ENCODE measurements around the gene C1orf167. TPM values are rescaled to one million over a fixed set of nuclear protein-coding genes. Genes with fewer than 3 reads are reported as not detected.

The C1orf167 gene
- total and polyA plus RNA-seq, 9 donors = 3.1 to 24.9 (median 12.8) TPM

- no peaks in the 10 kb centered on the region for H3K4me1 ChIP-seq (ENCODE audit: control insufficient read depth, insufficient read depth, low read length)
- peaks cover 37% of the 10 kb centered on the region for H3K36me3 ChIP-seq (ENCODE audit: control insufficient read depth, insufficient read depth, low read length)
- DNase-seq = no peak
- H3K9me3 ChIP-seq (replicated peaks; ENCODE audit: control insufficient read depth, low read depth, low read length) = no peaks in the 10 kb centered on the region
- WGBS (ENCODE audit: insufficient coverage) = 81% methylated on average over 19 of the region's 20 CpGs
- no peak overlapping the region for H3K27ac ChIP-seq (ENCODE audit: low read length)
- H3K4me3 ChIP-seq (ENCODE audit: low read length) = no peak overlapping the region
- H3K27me3 ChIP-seq (ENCODE audit: control insufficient read depth, insufficient read depth, low read length) = no peaks in the 10 kb centered on the region
These were observed 15.1 kb upstream of the C1orf167 start for GRCh38 chr1:11746795-11747487.

GRCh38 chr1:11748294-11749202, 13.4 kb upstream of the C1orf167 start:
- DNase-seq = no peak
- Histone ChIP-seq H3K4me1 (ENCODE audit: control insufficient read depth, insufficient read depth, low read length) (no peaks in the 10 kb centered on the region), H3K36me3 (ENCODE audit: control insufficient read depth, insufficient read depth, low read length) (peaks cover 37% of the 10 kb centered on the region), H3K4me3 (ENCODE audit: low read length) (no peak overlapping the region), H3K27me3 (ENCODE audit: control insufficient read depth, insufficient read depth, low read length) (no peaks in the 10 kb centered on the region), H3K9me3 (replicated peaks; ENCODE audit: control insufficient read depth, low read depth, low read length) (no peaks in the 10 kb centered on the region), H3K27ac (ENCODE audit: low read length) (no peak overlapping the region)
- WGBS (ENCODE audit: insufficient coverage) = 92% methylated on average over 23 of the region's 27 CpGs

- Histone ChIP-seq H3K9me3 (replicated peaks; ENCODE audit: control insufficient read depth, low read depth, low read length) (no peaks in the 10 kb centered on the region), H3K36me3 (ENCODE audit: control insufficient read depth, insufficient read depth, low read length) (peaks cover 37% of the 10 kb centered on the region), H3K27ac (ENCODE audit: low read length) (no peak overlapping the region), H3K27me3 (ENCODE audit: control insufficient read depth, insufficient read depth, low read length) (no peaks in the 10 kb centered on the region), H3K4me1 (ENCODE audit: control insufficient read depth, insufficient read depth, low read length) (no peaks in the 10 kb centered on the region), H3K4me3 (ENCODE audit: low read length) (no peak overlapping the region)
- no peak for DNase-seq
- 65% methylated on average over 8 of the region's 9 CpGs for WGBS (ENCODE audit: insufficient coverage)
These were observed 12.7 kb upstream of the C1orf167 start for GRCh38 chr1:11749203-11749689.

- H3K4me3 ChIP-seq (ENCODE audit: low read length) = no peak overlapping the region
- H3K9me3 ChIP-seq (replicated peaks; ENCODE audit: control insufficient read depth, low read depth, low read length) = no peaks in the 10 kb centered on the region
- peaks cover 35% of the 10 kb centered on the region for H3K36me3 ChIP-seq (ENCODE audit: control insufficient read depth, insufficient read depth, low read length)
- 95% methylated on average over 13 of the region's 15 CpGs for WGBS (ENCODE audit: insufficient coverage)
- H3K27me3 ChIP-seq (ENCODE audit: control insufficient read depth, insufficient read depth, low read length) = no peaks in the 10 kb centered on the region
- DNase-seq = no peak
- no peaks in the 10 kb centered on the region for H3K4me1 ChIP-seq (ENCODE audit: control insufficient read depth, insufficient read depth, low read length)
- no peak overlapping the region for H3K27ac ChIP-seq (ENCODE audit: low read length)
These were observed 12.0 kb upstream of the C1orf167 start for GRCh38 chr1:11749996-11750395.

- Histone ChIP-seq H3K4me3 (ENCODE audit: low read length) (no peak overlapping the region), H3K36me3 (ENCODE audit: control insufficient read depth, insufficient read depth, low read length) (peaks cover 31% of the 10 kb centered on the region), H3K27ac (ENCODE audit: low read length) (no peak overlapping the region), H3K9me3 (replicated peaks; ENCODE audit: control insufficient read depth, low read depth, low read length) (no peaks in the 10 kb centered on the region), H3K27me3 (ENCODE audit: control insufficient read depth, insufficient read depth, low read length) (no peaks in the 10 kb centered on the region), H3K4me1 (ENCODE audit: control insufficient read depth, insufficient read depth, low read length) (no peaks in the 10 kb centered on the region)
- DNase-seq = no peak
- 76% methylated on average over 6 of the region's 9 CpGs for WGBS (ENCODE audit: insufficient coverage)
These were observed 10.9 kb upstream of the C1orf167 start for GRCh38 chr1:11751087-11751486.

GRCh38 chr1:11752359-11753088, 9.5 kb upstream of the C1orf167 start:
- Histone ChIP-seq H3K27me3 (ENCODE audit: control insufficient read depth, insufficient read depth, low read length) (no peaks in the 10 kb centered on the region), H3K4me3 (ENCODE audit: low read length) (no peak overlapping the region), H3K9me3 (replicated peaks; ENCODE audit: control insufficient read depth, low read depth, low read length) (no peaks in the 10 kb centered on the region), H3K27ac (ENCODE audit: low read length) (no peak overlapping the region), H3K36me3 (ENCODE audit: control insufficient read depth, insufficient read depth, low read length) (peaks cover 31% of the 10 kb centered on the region), H3K4me1 (ENCODE audit: control insufficient read depth, insufficient read depth, low read length) (no peaks in the 10 kb centered on the region)
- WGBS (ENCODE audit: insufficient coverage) = 69% methylated on average over 6 of the region's 17 CpGs
- DNase-seq = no peak

- WGBS (ENCODE audit: insufficient coverage) = 39% methylated on average over 7 of the region's 7 CpGs
- Histone ChIP-seq H3K27me3 (ENCODE audit: control insufficient read depth, insufficient read depth, low read length) (no peaks in the 10 kb centered on the region), H3K36me3 (ENCODE audit: control insufficient read depth, insufficient read depth, low read length) (peaks cover 26% of the 10 kb centered on the region), H3K27ac (ENCODE audit: low read length) (no peak overlapping the region), H3K4me1 (ENCODE audit: control insufficient read depth, insufficient read depth, low read length) (no peaks in the 10 kb centered on the region), H3K9me3 (replicated peaks; ENCODE audit: control insufficient read depth, low read depth, low read length) (no peaks in the 10 kb centered on the region), H3K4me3 (ENCODE audit: low read length) (no peak overlapping the region)
- no peak for DNase-seq
These were observed 8.3 kb upstream of the C1orf167 start for GRCh38 chr1:11753555-11754208.

- Histone ChIP-seq H3K4me3 (ENCODE audit: low read length) (no peak overlapping the region), H3K9me3 (replicated peaks; ENCODE audit: control insufficient read depth, low read depth, low read length) (no peaks in the 10 kb centered on the region), H3K27me3 (ENCODE audit: control insufficient read depth, insufficient read depth, low read length) (peaks cover 8% of the 10 kb centered on the region), H3K36me3 (ENCODE audit: control insufficient read depth, insufficient read depth, low read length) (no peaks in the 10 kb centered on the region), H3K27ac (ENCODE audit: low read length) (no peak overlapping the region), H3K4me1 (ENCODE audit: control insufficient read depth, insufficient read depth, low read length) (peaks cover 2% of the 10 kb centered on the region)
- no peak for DNase-seq
- no CpG with 5 or more reads among the region's 1 CpG for WGBS (ENCODE audit: insufficient coverage)
These were observed 4.9 kb upstream of the C1orf167 start for GRCh38 chr1:11757047-11757446.

- WGBS (ENCODE audit: insufficient coverage) = no CpG with 5 or more reads among the region's 4 CpGs
- no peaks in the 10 kb centered on the region for H3K36me3 ChIP-seq (ENCODE audit: control insufficient read depth, insufficient read depth, low read length)
- no peak overlapping the region for H3K4me3 ChIP-seq (ENCODE audit: low read length)
- no peak for DNase-seq
- peaks cover 10% of the 10 kb centered on the region for H3K27me3 ChIP-seq (ENCODE audit: control insufficient read depth, insufficient read depth, low read length)
- peaks cover 5% of the 10 kb centered on the region for H3K4me1 ChIP-seq (ENCODE audit: control insufficient read depth, insufficient read depth, low read length)
- no peaks in the 10 kb centered on the region for H3K9me3 ChIP-seq (replicated peaks; ENCODE audit: control insufficient read depth, low read depth, low read length)
- H3K27ac ChIP-seq (ENCODE audit: low read length) = no peak overlapping the region
These were observed 2.2 kb upstream of the C1orf167 start for GRCh38 chr1:11759791-11760190.

Measured in muscle of leg (tissue), 11 donors.